Measurements from ENCODE around the gene NT5C2.

- TF ChIP-seq CTCF (IDR thresholded peaks at IDR 0.05) (no peak), POLR2A (IDR thresholded peaks at IDR 0.05) (no peak), POLR2AphosphoS5 (IDR thresholded peaks at IDR 0.05) (no peak)
Observed at GRCh38 chr10:103199488-103199887, 6.4 kb upstream of the NT5C2 start.
